Hematopoietic multipotent progenitor cell treated with erythropoietin and hydrocortisone succinate and interleukin-3 and kit ligand, for 8 days (in vitro differentiated cells): Measurements from ENCODE around the gene MFSD6.
"Not testable (repeated sequence)": the region's sequence is repeated elsewhere in the genome, so short reads cannot be mapped to it uniquely, and the experiment has no call there.

Source experiments
- DNase-seq: peaks from one replicate; pipeline ENCODE4 v3.0.0-alpha.2; 2015

Gene MFSD6

GRCh38 chr2:190405995-190406394 lies 2.2 kb upstream of the MFSD6 start:
- no peak for DNase-seq

GRCh38 chr2:190406805-190407204 lies 1.4 kb upstream of the MFSD6 start:
- DNase-seq, result no peak

GRCh38 chr2:190407246-190407661 lies 901 bp upstream of the MFSD6 start:
- no peak for DNase-seq

GRCh38 chr2:190408538-190409271 lies 550 bp downstream of the MFSD6 start:
- DNase-seq, result peak; percentile 73

GRCh38 chr2:190409616-190410015 lies 1.5 kb downstream of the MFSD6 start:
- peak; percentile 13 for DNase-seq

GRCh38 chr2:190410166-190410565 lies 2.0 kb downstream of the MFSD6 start:
- no peak for DNase-seq

GRCh38 chr2:190412966-190413365 lies 4.8 kb downstream of the MFSD6 start:
- DNase-seq, result no peak

GRCh38 chr2:190413421-190413820 lies 5.3 kb downstream of the MFSD6 start:
- DNase-seq, result no peak

- DNase-seq, result no peak
Observed at GRCh38 chr2:190415251-190415650, 7.1 kb downstream of the MFSD6 start.

- DNase-seq, result peak; percentile 60
Observed at GRCh38 chr2:190415794-190416775, 7.9 kb downstream of the MFSD6 start.

GRCh38 chr2:190417045-190417842 lies 9.1 kb downstream of the MFSD6 start:
- no peak for DNase-seq

GRCh38 chr2:190418727-190419126 lies 10.6 kb downstream of the MFSD6 start:
- DNase-seq, result no peak

- no peak for DNase-seq
Observed at GRCh38 chr2:190420801-190421200, 12.6 kb downstream of the MFSD6 start.

- DNase-seq, result peak; percentile 48
Observed at GRCh38 chr2:190425221-190425866, 17.2 kb downstream of the MFSD6 start.

GRCh38 chr2:190425883-190426658 lies 17.9 kb downstream of the MFSD6 start:
- no peak for DNase-seq

- DNase-seq, result not testable (repeated sequence)
Observed at GRCh38 chr2:190430866-190431265, 22.7 kb downstream of the MFSD6 start.

- DNase-seq, result no peak
Observed at GRCh38 chr2:190431907-190432306, 23.8 kb downstream of the MFSD6 start.

GRCh38 chr2:190432567-190433231 lies 24.5 kb downstream of the MFSD6 start:
- DNase-seq, result no peak

- peak; percentile 43 for DNase-seq
Observed at GRCh38 chr2:190435031-190435670, 27.0 kb downstream of the MFSD6 start.

- DNase-seq, result no peak
Observed at GRCh38 chr2:190436557-190436956, 28.4 kb downstream of the MFSD6 start.

GRCh38 chr2:190440113-190440512 lies 32.0 kb downstream of the MFSD6 start:
- DNase-seq, result no peak
